HG02642 (cell line): ENCODE measurements around the gene NRP2.

Source experiments
- ATAC-seq: cut with Tn5 transposase; IDR thresholded peaks from one replicate; pipeline ENCODE4 v1.9.1; 2021; ENCODE audit warnings: mild to moderate bottlenecking; ENCODE audit not compliant: unreplicated experiment, poor library complexity

The NRP2 gene

DNA sequence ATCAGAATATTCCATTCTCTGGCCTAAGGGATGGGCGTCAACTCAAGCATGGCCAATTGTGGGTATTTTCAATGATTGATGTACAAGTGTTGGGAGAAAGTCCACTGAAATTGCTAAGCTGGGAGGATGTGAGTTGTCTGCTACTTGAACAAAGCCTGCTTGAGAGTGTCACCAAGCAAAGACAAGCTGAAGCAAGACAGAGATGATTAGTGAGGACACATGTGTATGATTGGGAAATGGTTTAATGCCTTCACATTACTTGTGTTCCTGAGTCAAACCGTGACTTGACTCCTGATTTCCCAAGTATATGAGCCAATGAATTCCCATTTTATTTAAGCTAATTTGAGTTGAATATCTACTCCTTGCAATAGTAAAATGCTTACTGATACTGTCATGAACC is 23.7 kb upstream of the NRP2 start:
- no peak for ATAC-seq

DNA sequence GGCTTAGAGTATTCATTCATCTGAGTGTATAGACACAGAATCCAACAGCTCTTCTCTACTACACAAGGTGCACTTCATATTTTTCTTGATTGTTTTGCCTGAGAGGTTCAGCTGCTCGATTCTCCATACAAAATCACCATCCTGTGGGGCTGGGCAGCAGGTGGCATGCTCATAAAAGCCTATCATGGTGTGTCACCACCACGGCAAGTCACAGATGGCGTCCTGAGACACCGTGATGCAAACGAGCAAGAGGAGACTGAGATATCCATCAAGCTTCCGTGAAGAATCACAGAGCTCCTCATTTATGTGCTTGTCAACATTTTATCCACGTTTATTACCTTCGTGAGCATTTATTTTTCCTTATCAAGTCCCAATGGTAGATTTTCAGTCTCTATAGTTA is 22.4 kb upstream of the NRP2 start:
- no peak for ATAC-seq

GRCh38 chr2:205660521-205661124 is 21.7 kb upstream of the NRP2 start:
- ATAC-seq, result peak; percentile 87

DNA sequence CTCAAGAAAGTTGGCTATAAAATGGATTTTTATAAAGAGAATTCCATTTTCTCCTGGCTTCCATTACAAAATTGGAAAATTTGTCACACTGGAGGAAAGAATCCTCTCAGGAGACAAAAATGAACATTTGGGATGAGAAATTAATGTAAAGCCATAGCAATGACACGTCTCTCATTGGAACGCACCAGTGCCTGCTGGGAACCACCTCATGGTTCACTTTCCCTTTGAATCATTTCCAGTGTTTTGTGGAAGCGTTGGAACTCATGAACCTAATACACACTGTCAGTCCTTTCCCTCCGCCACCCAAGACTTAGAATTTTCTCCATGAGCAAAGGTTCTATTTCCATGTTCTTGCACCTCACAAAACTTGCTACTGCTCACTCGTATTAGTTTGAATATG is 21.0 kb upstream of the NRP2 start:
- ATAC-seq, result no peak

GRCh38 chr2:205662206-205662965 is 19.9 kb upstream of the NRP2 start:
- no peak for ATAC-seq

GRCh38 chr2:205665791-205666190 is 16.5 kb upstream of the NRP2 start:
- no peak for ATAC-seq

DNA sequence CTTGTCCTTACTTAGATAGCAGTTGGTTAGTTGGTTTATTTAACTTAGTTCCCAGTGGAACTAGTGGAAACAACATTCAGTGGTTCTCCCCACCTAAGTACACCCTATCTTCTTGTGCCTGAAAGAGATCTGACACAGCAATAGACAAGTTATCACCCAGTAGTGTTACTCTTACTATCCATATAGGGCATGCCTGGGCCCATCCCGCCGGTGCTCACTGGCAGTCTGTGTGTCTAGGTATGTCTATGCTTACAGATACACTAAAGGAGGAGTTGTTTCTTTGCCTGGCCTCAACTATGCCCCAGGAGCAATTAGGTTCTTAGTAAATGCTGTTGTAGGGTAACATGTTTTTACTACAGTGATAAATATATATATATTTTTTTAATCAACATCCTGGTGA is 12.0 kb upstream of the NRP2 start:
- no peak for ATAC-seq

DNA sequence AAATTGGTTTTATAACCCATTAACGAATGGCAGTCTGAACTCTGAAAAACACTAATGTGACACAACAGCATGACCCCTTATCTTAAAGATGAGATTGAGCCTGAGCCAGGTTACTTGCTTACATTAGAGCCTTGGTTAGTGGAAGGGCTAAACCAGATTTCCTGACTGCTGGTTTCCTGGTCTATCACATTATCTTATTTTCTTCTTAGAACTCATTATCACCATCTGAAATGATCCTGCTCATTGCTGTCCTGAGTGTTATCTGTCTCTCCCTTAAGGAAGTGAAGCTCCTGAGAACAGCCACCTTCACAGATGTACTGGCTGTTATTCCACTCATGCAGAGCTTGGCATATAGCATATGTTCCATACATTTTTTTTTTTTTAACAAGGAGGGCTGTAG is 9.0 kb upstream of the NRP2 start:
- no peak for ATAC-seq

- peak; percentile 47 for ATAC-seq
Measured at GRCh38 chr2:205675861-205676516, 6.3 kb upstream of the NRP2 start.

- no peak for ATAC-seq
Measured at GRCh38 chr2:205678541-205679142, 3.7 kb upstream of the NRP2 start.

DNA sequence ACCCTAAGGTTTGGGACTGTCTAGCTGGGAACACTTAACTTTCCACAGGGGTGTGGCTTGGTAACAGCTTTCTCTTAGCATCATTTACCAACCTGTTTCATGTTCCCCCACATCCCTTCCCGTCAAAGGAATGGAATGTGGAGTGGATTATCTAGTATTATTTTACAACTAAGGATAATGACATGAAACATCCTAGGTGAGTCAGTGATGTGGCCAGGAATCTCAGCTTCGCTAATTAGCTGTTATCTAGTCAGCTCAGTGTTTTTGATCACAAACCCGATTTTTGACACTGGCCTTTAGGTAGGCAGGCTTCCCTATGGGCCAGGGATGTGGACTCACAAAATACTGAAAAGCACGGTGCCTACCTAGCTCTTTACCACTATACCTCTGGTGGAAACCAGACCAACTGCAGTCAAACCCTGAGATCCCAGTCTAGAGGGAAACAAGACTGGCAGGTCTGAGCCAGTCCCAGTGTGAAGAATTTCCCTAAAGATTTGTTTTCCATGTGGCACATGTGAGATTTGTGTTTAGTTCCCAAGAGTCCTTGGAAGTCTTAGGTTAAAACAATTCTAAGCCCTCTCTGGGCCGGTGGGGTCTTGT is 2.8 kb upstream of the NRP2 start:
- ATAC-seq, result no peak

- ATAC-seq, result peak; percentile 53
Measured at GRCh38 chr2:205680067-205680466, 2.2 kb upstream of the NRP2 start.

GRCh38 chr2:205680903-205681302 is 1.4 kb upstream of the NRP2 start:
- ATAC-seq, result no peak

DNA sequence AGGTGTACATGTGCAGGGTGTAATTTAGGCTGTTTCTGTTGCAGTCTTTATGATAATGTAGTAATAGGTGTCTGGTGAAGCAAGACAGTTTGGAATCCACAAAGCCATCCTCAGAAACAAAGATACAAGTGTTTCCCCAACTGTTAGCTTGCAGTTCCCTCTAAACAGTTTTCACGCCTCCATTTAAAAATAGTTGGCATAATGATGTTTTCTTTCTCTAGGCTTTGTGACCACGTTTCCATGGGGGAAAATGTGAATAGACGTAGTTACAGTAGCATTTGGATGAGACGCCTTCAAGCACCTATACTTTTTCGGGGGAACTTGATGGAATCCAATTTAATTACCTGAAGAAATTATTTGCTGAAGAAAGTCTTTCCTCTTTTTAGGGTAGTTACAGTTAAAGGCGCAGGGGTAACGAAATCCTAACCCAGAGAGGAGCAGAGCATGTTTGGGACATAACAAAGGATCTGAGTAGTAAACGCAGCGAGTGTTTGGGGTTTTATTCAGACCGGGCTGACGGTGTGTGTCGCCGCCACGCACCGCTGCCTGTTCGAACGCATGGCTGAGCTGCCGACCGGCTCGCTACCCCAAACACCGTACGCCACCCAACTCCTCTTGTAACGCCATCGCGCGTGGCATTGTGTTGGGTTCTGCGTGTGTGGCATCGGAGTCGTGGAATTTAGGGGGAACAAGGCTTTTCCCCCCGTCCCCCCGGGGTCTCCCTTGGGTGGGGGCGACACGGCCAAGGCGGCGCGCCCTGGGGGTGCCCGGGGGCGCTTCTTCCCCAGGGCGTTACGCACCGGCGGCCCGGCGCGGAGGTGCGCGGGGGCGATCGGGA is 681 bp upstream of the NRP2 start:
- ATAC-seq, result peak; percentile 48

- ATAC-seq, result no peak
Measured at GRCh38 chr2:205682971-205683501, 735 bp downstream of the NRP2 start.

- ATAC-seq, result no peak
Measured at GRCh38 chr2:205683502-205684367, 1.4 kb downstream of the NRP2 start.

GRCh38 chr2:205684871-205685313 is 2.6 kb downstream of the NRP2 start:
- no peak for ATAC-seq

GRCh38 chr2:205685314-205686055 is 3.2 kb downstream of the NRP2 start:
- no peak for ATAC-seq
